Measurements from ENCODE around the gene ADAMTSL5.

DNA sequence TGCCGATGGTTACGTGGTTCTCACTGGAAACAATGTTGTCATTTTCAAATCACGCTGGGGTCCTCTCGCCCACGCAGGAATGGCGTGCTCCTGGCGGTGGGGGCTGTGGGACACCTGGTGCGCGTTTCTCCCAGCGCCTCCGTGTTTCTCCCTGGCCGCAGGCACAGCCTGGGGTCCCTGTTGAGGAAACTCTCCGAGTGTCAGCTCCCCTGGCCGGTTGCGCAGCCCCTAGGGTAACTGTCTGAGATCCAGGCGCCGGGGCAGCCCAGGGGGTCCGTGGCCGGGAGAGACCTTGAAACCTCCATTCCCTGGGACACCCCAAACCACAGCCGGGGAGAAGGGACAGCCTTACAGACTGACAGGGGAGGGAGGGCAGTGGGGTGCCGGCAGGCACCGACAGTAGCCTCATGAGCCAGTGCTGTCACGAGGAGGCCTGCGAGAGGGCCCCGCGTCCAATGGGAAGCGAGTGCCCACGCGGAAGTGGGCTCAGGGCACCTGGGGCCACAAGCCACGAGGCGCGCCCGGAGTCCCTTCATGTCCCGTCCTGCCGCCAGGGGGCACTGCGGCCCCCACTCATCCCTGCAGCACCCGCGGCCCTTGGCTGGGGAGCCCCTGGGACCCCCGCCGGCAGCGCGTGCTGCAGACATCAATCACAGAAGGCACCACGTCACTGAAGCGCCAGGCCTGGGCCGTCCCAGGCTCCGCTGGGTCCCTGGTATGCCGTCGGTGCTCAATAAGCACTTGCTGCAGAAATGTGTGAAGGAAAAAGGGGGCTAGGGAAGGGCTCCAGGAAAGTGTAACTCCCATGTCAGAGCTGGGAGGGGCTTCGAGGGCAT, 9.5 kb downstream of the ADAMTSL5 start:
- no peak for TF ChIP-seq EZH2 (IDR thresholded peaks at IDR 0.05; ENCODE audit: borderline replicate concordance, low read length)
- TF ChIP-seq, protein P1, sequence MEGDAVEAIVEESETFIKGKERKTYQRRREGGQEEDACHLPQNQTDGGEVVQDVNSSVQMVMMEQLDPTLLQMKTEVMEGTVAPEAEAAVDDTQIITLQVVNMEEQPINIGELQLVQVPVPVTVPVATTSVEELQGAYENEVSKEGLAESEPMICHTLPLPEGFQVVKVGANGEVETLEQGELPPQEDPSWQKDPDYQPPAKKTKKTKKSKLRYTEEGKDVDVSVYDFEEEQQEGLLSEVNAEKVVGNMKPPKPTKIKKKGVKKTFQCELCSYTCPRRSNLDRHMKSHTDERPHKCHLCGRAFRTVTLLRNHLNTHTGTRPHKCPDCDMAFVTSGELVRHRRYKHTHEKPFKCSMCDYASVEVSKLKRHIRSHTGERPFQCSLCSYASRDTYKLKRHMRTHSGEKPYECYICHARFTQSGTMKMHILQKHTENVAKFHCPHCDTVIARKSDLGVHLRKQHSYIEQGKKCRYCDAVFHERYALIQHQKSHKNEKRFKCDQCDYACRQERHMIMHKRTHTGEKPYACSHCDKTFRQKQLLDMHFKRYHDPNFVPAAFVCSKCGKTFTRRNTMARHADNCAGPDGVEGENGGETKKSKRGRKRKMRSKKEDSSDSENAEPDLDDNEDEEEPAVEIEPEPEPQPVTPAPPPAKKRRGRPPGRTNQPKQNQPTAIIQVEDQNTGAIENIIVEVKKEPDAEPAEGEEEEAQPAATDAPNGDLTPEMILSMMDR (conservative IDR thresholded peaks at IDR 0.05 in 1 of 2, IDR thresholded peaks at IDR 0.05 in 1 of 2; ENCODE audit: extremely low read depth in 1 of 2, insufficient read depth in 1 of 2, low read depth in 1 of 2, low read length in 2 of 2): peak; percentile 46 to 77

Measured in mammary epithelial cell (primary cell).